HepG2 (cell line): ENCODE data around the gene CD7. TPM values are rescaled to one million over a fixed set of nuclear protein-coding genes. Genes with fewer than 3 reads are reported as not detected.

Source experiments
- AGO2 ChIP-seq: fragments of 200-400 bp; formaldehyde crosslinking; optimal IDR thresholded peaks from 2 replicates; pipeline ENCODE3; 2017; ENCODE audit warnings: mild to moderate bottlenecking, low read depth, low read length, moderate library complexity
- AKAP8 ChIP-seq: sonication (generic); formaldehyde crosslinking; IDR thresholded peaks from 2 replicates; pipeline ENCODE4 v1.5.1; 2020; ENCODE audit warnings: mild to moderate bottlenecking, missing genetic modification reagents
- BRCA1 ChIP-seq: sonication (generic); formaldehyde crosslinking; IDR thresholded peaks from 2 replicates; pipeline ENCODE4 v1.4.0; 2020; ENCODE audit warnings: missing genetic modification reagents
- CBX5 ChIP-seq: sonication (generic); formaldehyde crosslinking; IDR thresholded peaks from 2 replicates; pipeline ENCODE4 v1.4.0; 2020; ENCODE audit warnings: missing genetic modification reagents, borderline replicate concordance
- FOXK2 ChIP-seq: fragments of 450-650 bp; IDR thresholded peaks from 2 replicates; pipeline ENCODE4 v1.6.1; 2016
- FOXP1 ChIP-seq, 2 experiments: fragments of 450-650 bp in 1 of 2; IDR thresholded peaks; 2 replicates each; pipeline ENCODE4 v1.6.1; 2017 to 2018; ENCODE audit warnings: antibody characterized with exemption in 1 of 2
- GPBP1L1 ChIP-seq: sonication (generic); formaldehyde crosslinking; IDR thresholded peaks from 2 replicates; pipeline ENCODE4 v1.5.0; 2020; ENCODE audit warnings: mild to moderate bottlenecking, missing genetic modification reagents
- HOXA3 ChIP-seq: sonication (generic); formaldehyde crosslinking; IDR thresholded peaks from 2 replicates; pipeline ENCODE4 v1.5.0; 2020; ENCODE audit warnings: missing genetic modification reagents
- NPAS2 ChIP-seq: sonication (generic); formaldehyde crosslinking; IDR thresholded peaks from 2 replicates; pipeline ENCODE4 v1.8.0; 2022; ENCODE audit warnings: mild to moderate bottlenecking, missing genetic modification reagents, borderline replicate concordance
- RBFOX2 ChIP-seq: fragments of 200-400 bp; formaldehyde crosslinking; IDR thresholded peaks from 2 replicates; pipeline ENCODE4 v1.6.1; 2017; ENCODE audit warnings: low read depth, mild to moderate bottlenecking, low read length
- STAT5B ChIP-seq: sonication (generic); formaldehyde crosslinking; IDR thresholded peaks from 2 replicates; pipeline ENCODE4 v1.4.0; 2020; ENCODE audit warnings: missing genetic modification reagents
- TAF1 ChIP-seq: sonication (generic); formaldehyde crosslinking; IDR thresholded peaks from 2 replicates; pipeline ENCODE4 v1.4.0; 2020; ENCODE audit warnings: missing genetic modification reagents
- TSC22D2 ChIP-seq: sonication (generic); formaldehyde crosslinking; IDR thresholded peaks from 2 replicates; pipeline ENCODE4 v1.5.1; 2020; ENCODE audit warnings: missing genetic modification reagents, mild to moderate bottlenecking, borderline replicate concordance
- ZBTB10 ChIP-seq: sonication (generic); formaldehyde crosslinking; IDR thresholded peaks from 2 replicates; pipeline ENCODE4 v1.4.0; 2020; ENCODE audit warnings: missing genetic modification reagents, borderline replicate concordance
- ZBTB37 ChIP-seq: sonication (generic); formaldehyde crosslinking; IDR thresholded peaks from 2 replicates; pipeline ENCODE4 v1.4.0; 2020; ENCODE audit warnings: mild to moderate bottlenecking, missing genetic modification reagents
- ZHX1 ChIP-seq: sonication (generic); formaldehyde crosslinking; IDR thresholded peaks from 2 replicates; pipeline ENCODE4 v1.8.1; 2022; ENCODE audit warnings: low read depth, mild to moderate bottlenecking, missing genetic modification reagents
- ZKSCAN8 ChIP-seq: IDR thresholded peaks from 2 replicates; pipeline ENCODE4 v1.6.1; 2016; ENCODE audit warnings: borderline replicate concordance, missing genetic modification reagents, missing compliant biosample characterization
- ZNF580 ChIP-seq: IDR thresholded peaks from 2 replicates; pipeline ENCODE4 v1.6.1; 2016; ENCODE audit warnings: low read depth, borderline replicate concordance
- ZNF737 ChIP-seq: sonication (generic); formaldehyde crosslinking; IDR thresholded peaks from 2 replicates; pipeline ENCODE4 v1.5.0; 2020; ENCODE audit warnings: missing genetic modification reagents, mild to moderate bottlenecking, borderline replicate concordance
- ZNF772 ChIP-seq: sonication (generic); formaldehyde crosslinking; IDR thresholded peaks from 2 replicates; pipeline ENCODE4 v1.5.0; 2020; ENCODE audit warnings: mild to moderate bottlenecking, missing genetic modification reagents
- ZNF816 ChIP-seq: sonication (generic); formaldehyde crosslinking; IDR thresholded peaks from 2 replicates; pipeline ENCODE4 v1.8.0; 2022; ENCODE audit warnings: missing genetic modification reagents, mild to moderate bottlenecking, borderline replicate concordance
- polyA plus RNA-seq, 8 experiments: library from polyadenylated mRNA; depleted of rRNA in 3 of 8; stranded (reverse) in 7 of 8; unstranded in 1 of 8; fragments of >200 nt; fragmentation: Illumina TruSeq in 4 of 8; extraction: Trizol in 4 of 8; gene quantifications; 2 replicates each; pipeline versions ENCODE4 v1.2.1 to v1.2.3, GENCODE V29; 2011 to 2016; ENCODE audit warnings: low read depth in 4 of 8, missing spikeins in 1 of 8, mixed read lengths in 1 of 8; ENCODE audit not compliant: insufficient read depth in 1 of 8
- total RNA-seq, 5 experiments: library from RNA; depleted of rRNA; stranded (reverse); fragments of >200 nt; fragmentation: Illumina TruSeq; extraction: Trizol; gene quantifications; 2 replicates each; pipeline ENCODE4 v1.2.3, GENCODE V29; 2016; ENCODE audit warnings: low read depth in 1 of 5

The CD7 gene
- total and polyA plus RNA-seq, 2 of the 13 experiments (the other 11 are each of a cell fraction or from before 2014, with no cell fraction given), result 67.6 to 76.4 TPM

- TF ChIP-seq AKAP8 (CRISPR knock-in tag), result no peak
- TF ChIP-seq BRCA1 (CRISPR knock-in tag), result no peak
- TF ChIP-seq STAT5B (CRISPR knock-in tag), result no peak
- TF ChIP-seq ZNF816, result peak; percentile 53; the same call in 1 of the 2 replicates
- no peak for TF ChIP-seq ZNF772 (CRISPR knock-in tag)
- peak; percentile 38; the same call in 1 of the 2 replicates for TF ChIP-seq TSC22D2
- no peak for TF ChIP-seq RBFOX2
- peak; percentile 18; the same call in 1 of the 2 replicates for TF ChIP-seq CBX5 (CRISPR knock-in tag)
- no peak for TF ChIP-seq NPAS2
- TF ChIP-seq ZBTB10, result no peak
- no peak for TF ChIP-seq FOXP1 (IDR thresholded peaks at IDR 0.05)
- TF ChIP-seq FOXP1 (CRISPR knock-in tag; IDR thresholded peaks at IDR 0.05), result no peak
- no peak for TF ChIP-seq ZHX1 (CRISPR knock-in tag)
- no peak; the same call in 1 of the 2 replicates for TF ChIP-seq ZBTB37 (CRISPR knock-in tag)
- no peak for TF ChIP-seq FOXK2
- peak; percentile 22; the same call in 1 of the 2 replicates for TF ChIP-seq TAF1 (CRISPR knock-in tag)
- no peak for TF ChIP-seq GPBP1L1
- peak; percentile 78 for TF ChIP-seq HOXA3
- peak; percentile 82; the same call in 1 of the 2 replicates for TF ChIP-seq ZNF580 (CRISPR knock-in tag)
- TF ChIP-seq AGO2, result no peak
- 0 out of 2 replicates have a peak, but pooled peaks have one; percentile 47 for TF ChIP-seq ZKSCAN8
- no peak for TF ChIP-seq ZNF737 (CRISPR knock-in tag)
These were observed 34.5 kb upstream of the CD7 start (continued) for GRCh38 chr17:82351713-82352488.
